ENCODE results near the gene TMEM170A.

DNA sequence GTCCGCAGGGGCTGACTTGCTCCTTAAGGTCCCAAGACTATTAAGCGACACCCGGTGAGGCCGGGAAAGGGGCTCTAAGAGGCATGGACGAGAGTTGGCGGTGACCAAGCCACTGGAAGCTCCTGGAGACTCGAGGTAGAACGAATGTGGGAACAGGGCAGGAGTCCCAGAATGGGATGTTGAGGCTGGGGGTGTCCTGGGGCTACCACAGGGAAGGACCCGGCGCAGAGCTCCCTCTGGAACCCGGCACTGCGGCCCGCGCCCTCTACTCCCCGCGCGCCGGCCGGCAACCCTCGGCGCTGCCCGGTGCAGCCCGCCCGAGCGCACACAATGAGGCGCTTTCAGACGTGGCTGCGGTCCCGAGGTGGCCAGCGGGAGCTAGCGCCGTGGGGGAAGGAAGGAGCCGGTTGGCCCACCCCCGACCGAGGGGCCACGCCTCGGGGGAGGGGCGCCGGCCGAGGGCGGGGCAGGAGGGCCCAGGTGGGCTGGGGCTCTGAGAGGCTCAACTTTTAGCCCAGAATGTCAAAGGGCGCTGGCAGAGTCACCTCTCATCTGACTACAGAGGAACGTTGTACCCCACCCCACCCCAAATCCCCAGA is 30.7 kb upstream of the TMEM170A start, which contains the start of gene CHST6:
- TF ChIP-seq CTCF (conservative IDR thresholded peaks at IDR 0.05): no peak
- TF ChIP-seq ZFX (IDR thresholded peaks at IDR 0.05): no peak

Data from C4-2B (cell line).